ENCODE measurements around the gene MAML1. TPM values are rescaled to one million over a fixed set of nuclear protein-coding genes. Genes with fewer than 3 reads are reported as not detected.

The MAML1 gene
- polyA plus RNA-seq, 1 of the 3 experiments (the other 2 are of a cell fraction) = 8.1 TPM

GRCh38 chr5:179798771-179799643 is 66.4 kb downstream of the MAML1 start:
- Histone ChIP-seq H3K9ac (no peak overlapping the region), H4K20me1 (ENCODE audit: insufficient read depth) (peaks cover 21% of the 10 kb centered on the region), H3K4me3 (ENCODE audit: low read depth in 2 of 2, low read length in 1 of 2) (no peak overlapping the region), H3K27ac (ENCODE audit: low read depth in 2 of 2, low read length in 1 of 2) (no peak overlapping the region), H3K4me1 (ENCODE audit: control insufficient read depth in 1 of 2, insufficient read depth in 2 of 2, low read depth in 1 of 2, low read length in 1 of 2) (peaks cover 7 to 22% of the 10 kb centered on the region in 2 experiments; a peak in 3 of 4 replicates), H3F3A (replicated peaks; ENCODE audit: insufficient read depth) (peaks cover 4% of the 10 kb centered on the region), H3K79me2 (ENCODE audit: insufficient read depth) (peaks cover 26% of the 10 kb centered on the region), H3K36me3 (replicated peaks in 1 of 2; ENCODE audit: control insufficient read depth in 1 of 2, insufficient read depth in 2 of 2, low read length in 1 of 2) (peaks cover 0 to 49% of the 10 kb centered on the region in 2 experiments), H3K9me2 (no peaks in the 10 kb centered on the region), H3K4me2 (no peak overlapping the region), H3K27me3 (ENCODE audit: insufficient read depth) (no peaks in the 10 kb centered on the region), H2AFZ (ENCODE audit: low read depth) (no peak overlapping the region), H3K9me3 (no peaks in the 10 kb centered on the region)
- TF ChIP-seq EP300 (IDR thresholded peaks at IDR 0.05; ENCODE audit: borderline replicate concordance in 1 of 2, low read depth in 1 of 2, low read length in 1 of 2) = no peak
- no peak for TF ChIP-seq PBX3 (IDR thresholded peaks at IDR 0.05)
- TF ChIP-seq, protein P1, sequence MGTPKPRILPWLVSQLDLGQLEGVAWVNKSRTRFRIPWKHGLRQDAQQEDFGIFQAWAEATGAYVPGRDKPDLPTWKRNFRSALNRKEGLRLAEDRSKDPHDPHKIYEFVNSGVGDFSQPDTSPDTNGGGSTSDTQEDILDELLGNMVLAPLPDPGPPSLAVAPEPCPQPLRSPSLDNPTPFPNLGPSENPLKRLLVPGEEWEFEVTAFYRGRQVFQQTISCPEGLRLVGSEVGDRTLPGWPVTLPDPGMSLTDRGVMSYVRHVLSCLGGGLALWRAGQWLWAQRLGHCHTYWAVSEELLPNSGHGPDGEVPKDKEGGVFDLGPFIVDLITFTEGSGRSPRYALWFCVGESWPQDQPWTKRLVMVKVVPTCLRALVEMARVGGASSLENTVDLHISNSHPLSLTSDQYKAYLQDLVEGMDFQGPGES (IDR thresholded peaks at IDR 0.05; ENCODE audit: low read depth, low read length) = no peak
- TF ChIP-seq EZH2phosphoT487 (IDR thresholded peaks at IDR 0.05; ENCODE audit: borderline replicate concordance, low read depth) = no peak
- no peak for TF ChIP-seq TEAD4 (IDR thresholded peaks at IDR 0.05; ENCODE audit: borderline replicate concordance, insufficient read depth)
- no peak for TF ChIP-seq GATA2 (CRISPR knock-in tag; IDR thresholded peaks at IDR 0.05)
- no peak for TF ChIP-seq YY1 (IDR thresholded peaks at IDR 0.05; ENCODE audit: low read depth)
- no peak for TF ChIP-seq RXRA (IDR thresholded peaks at IDR 0.05; ENCODE audit: borderline replicate concordance, low read depth)
- TF ChIP-seq, protein P2, sequence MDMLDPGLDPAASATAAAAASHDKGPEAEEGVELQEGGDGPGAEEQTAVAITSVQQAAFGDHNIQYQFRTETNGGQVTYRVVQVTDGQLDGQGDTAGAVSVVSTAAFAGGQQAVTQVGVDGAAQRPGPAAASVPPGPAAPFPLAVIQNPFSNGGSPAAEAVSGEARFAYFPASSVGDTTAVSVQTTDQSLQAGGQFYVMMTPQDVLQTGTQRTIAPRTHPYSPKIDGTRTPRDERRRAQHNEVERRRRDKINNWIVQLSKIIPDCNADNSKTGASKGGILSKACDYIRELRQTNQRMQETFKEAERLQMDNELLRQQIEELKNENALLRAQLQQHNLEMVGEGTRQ (IDR thresholded peaks at IDR 0.05; ENCODE audit: borderline replicate concordance, low read depth, low read length) = no peak
- TF ChIP-seq RFX5 (IDR thresholded peaks at IDR 0.05; ENCODE audit: low read length) = no peak
- TF ChIP-seq USF1 (IDR thresholded peaks at IDR 0.05; ENCODE audit: borderline replicate concordance, low read depth) = no peak
- TF ChIP-seq TAF1 (IDR thresholded peaks at IDR 0.05; ENCODE audit: borderline replicate concordance, low read depth, low read length) = no peak
- no peak for TF ChIP-seq FOXJ3 (CRISPR knock-in tag; IDR thresholded peaks at IDR 0.05)
- no peak for TF ChIP-seq POLR2AphosphoS5 (IDR thresholded peaks at IDR 0.05; ENCODE audit: low read depth, low read length)
- TF ChIP-seq NFIC (IDR thresholded peaks at IDR 0.05; ENCODE audit: borderline replicate concordance) = no peak
- no peak for DNase-seq
- ChIA-PET POLR2A (no interaction called here), CTCF (interaction anchor here (8.3 kb wide), 1 partner anchor 36 kb away, joined by 67 read pairs; no protein-coding TSS in a partner anchor)
- 98% methylated on average over 31 of the region's 36 CpGs for WGBS (ENCODE audit: low lambda C conversion rate)

Data from SK-N-SH (cell line).